ENCODE measurements around the gene ZSCAN1.

ZSCAN1 gene

DNA sequence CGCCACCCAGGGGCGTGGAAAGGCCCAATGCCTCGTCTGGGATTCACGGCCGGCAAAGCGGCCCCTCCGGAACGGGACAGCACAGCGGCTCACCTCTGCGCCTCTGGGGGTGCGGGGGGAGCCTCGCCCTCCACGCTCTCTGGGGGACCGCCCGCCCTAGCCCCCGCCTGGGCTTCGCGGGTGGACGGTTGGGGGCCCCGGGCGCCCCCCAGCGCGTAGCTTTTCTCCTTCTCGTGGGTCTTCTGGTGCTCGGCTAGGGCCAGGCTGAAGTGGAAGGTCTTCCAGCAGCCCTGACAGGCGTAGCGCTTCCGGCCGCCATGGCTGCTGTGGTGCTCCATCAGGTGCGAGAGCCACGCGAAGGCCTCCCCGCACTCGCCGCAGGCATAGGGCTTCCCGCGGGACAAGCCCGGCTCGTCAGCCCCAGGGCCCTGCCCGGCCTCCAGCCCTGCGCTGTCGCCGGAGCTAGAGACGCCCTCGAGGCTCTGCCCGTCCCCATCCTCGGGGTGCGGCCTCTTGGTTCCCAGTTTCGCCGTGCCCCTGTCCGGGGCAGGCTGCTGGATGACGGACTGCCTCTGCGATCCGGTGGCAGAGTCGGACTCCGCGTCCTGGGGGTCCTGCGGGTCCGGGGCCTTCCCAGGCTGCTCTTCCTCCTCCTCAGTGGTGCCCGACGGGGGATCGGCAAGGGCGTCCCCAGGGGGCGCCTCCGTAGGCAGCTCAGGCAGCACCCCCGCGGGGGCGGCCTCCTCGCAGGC lies 50.9 kb downstream of the ZSCAN1 start:
- DNase-seq (ENCODE audit: low spot score): no peak

DNA sequence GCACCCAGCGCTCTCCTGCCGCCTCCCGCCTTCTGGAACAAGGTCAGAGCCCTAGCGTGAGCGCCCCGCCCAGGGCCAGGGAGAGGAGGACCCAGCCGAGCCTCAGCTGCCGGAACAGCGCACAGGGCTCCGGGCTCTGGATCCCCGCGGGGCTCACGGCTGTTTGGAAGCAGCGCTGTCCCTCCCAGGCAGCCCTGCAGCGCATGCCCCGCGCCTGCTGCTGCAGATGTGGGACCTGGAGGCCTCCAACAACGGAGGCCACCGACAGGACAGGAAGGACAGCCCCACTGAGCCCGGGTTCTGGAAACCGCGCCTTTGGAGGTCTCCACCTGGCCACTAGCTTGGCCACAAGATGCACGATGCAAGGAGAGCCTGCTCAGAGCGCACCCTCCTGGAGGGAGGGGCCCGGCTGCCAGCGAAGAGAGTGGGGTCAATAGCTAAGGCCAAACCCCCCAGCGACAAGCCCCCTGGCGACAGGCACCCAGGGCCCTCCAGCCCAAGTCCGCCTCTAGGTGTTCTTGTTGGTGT lies 51.6 kb downstream of the ZSCAN1 start:
- no peak for DNase-seq (ENCODE audit: low spot score)

DNA sequence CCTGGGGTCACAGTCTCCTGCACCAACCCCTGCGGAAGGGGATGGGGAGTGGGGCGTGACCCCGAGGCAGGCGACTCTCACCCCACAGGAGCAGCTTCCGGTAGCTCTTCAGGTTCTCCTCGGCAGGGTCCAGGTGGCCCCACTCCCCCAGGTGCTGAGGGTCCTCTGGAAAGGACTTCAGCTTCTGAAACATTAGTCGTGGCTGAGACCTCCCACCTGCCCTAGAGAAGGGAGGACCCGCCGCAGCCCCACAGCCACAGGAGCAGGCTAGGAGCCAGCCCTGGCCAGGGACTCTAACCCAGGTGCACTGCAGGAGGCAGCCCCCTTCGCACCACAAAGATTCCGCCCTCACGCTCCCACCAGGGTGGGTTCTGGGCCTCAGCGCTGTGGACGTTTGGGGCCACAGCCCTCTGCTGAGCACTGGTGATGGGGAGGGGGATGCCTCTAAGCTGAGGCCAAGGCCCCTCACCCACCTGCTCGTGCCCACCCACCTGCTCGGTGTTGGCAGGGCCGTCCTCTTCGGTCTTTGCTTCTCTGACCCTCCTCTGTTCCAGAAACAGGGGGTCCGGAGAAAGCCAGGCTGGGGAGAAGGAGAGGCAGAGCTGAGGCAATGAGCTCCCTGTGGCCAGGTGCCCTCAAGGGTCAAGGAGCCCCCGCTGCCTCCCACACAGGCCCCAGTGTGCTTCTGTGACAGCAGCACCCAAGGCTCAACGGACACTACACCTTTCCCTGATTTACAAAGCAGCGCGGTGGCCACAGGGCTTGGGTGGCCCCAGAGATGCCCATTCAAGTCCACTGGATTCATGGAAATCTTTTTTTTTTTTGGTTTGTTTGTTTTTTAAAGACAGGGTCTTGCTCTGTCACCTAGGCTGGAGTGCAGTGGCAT lies 53.2 kb downstream of the ZSCAN1 start:
- DNase-seq (ENCODE audit: low spot score): no peak

GRCh38 chr19:58088521-58089052 lies 54.8 kb downstream of the ZSCAN1 start:
- no peak for DNase-seq (ENCODE audit: low spot score)

DNA sequence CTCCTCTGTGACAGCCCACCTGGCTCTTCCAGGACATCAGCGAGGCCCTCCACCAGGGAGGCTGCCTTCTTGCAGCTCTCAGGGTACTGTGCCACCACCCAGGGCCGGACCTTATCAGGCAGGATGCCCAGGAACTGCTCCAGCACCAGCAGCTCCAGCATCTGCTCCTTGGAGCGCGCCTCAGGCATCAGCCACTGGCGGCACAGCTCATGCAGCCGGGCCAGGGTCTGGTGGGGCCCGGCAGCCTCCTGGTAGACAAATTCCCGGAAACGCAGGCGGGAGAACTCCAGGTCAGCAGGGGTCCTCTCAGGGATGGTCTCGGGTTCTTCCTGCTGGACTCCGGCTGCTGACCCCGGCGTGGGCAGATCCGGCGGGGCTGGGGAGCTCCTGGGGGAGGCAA lies 56.0 kb downstream of the ZSCAN1 start:
- DNase-seq (ENCODE audit: low spot score): no peak

GRCh38 chr19:58091251-58091995 lies 57.6 kb downstream of the ZSCAN1 start:
- no peak for DNase-seq (ENCODE audit: low spot score)

GRCh38 chr19:58093071-58093470 lies 59.2 kb downstream of the ZSCAN1 start:
- no peak for DNase-seq (ENCODE audit: low spot score)

DNA sequence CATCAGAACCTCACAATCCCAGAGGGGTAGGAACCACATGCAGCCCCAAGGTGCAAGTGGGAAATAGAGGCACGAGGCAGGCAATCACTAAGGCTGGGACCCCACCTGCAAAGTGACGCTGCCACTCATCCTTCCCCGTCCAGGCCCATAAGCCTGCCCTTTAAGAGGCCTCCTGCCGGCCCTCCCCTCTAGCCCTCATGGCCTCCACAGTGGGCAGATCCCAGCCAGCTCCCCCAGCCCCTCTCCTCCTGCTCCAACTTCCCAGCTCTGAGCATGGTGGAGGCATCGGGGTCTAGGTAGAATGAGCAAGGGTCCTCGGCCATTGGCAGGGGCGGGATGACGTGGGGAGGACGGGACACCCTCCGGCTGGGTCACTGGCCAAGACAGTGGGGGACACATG lies 61.5 kb downstream of the ZSCAN1 start:
- DNase-seq (ENCODE audit: low spot score): no peak

- no peak for DNase-seq (ENCODE audit: low spot score)
These were observed 63.1 kb downstream of the ZSCAN1 start for GRCh38 chr19:58096884-58097283.

GRCh38 chr19:58097349-58097748 lies 63.5 kb downstream of the ZSCAN1 start:
- DNase-seq (ENCODE audit: low spot score): no peak

GRCh38 chr19:58097781-58098681 lies 64.2 kb downstream of the ZSCAN1 start, which contains the start of gene ZSCAN18:
Gene ZSCAN18 (minus strand): TSS chr19:58098231. CDS start chr19:58090267, 7,964 bp downstream.
- peak; percentile 85 for DNase-seq (ENCODE audit: low spot score)

DNA sequence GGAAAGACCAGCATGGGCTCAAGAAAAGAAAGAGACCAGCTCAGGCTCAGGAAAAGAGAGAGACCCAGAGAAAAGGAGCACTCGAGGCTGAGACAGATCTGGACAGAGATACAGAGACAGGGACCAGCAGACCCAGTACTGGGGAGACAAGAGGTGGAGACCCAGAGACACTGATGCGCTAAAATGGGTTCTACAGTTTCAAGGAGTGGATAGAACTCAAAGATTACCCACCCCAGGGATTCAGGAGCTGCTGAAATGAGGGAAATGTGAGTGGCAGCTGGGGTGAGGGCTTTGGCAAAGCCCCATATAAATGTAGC lies 64.8 kb downstream of the ZSCAN1 start:
- no peak for DNase-seq (ENCODE audit: low spot score)
